ENCODE results near the gene SBF2.

DNA sequence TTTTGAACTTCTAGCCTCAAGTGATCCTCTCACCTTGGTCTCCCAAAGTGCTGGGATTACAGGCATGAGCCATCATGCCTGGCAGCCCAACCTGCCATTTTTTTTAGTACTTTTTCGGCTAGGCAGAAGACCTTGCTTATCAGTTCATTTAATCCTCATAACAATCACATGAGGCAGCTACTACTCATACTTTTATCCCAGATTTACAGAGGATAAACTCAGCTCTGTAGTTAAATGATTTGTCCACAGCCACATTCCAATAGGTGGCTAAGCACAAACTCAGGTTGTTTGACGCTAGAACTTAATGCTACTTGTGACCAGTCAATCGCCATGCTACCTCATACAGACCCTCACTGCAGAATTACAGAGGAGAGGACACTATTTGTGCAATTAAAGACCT lies 28.1 kb downstream of the SBF2 start:
- TF ChIP-seq, protein P1, sequence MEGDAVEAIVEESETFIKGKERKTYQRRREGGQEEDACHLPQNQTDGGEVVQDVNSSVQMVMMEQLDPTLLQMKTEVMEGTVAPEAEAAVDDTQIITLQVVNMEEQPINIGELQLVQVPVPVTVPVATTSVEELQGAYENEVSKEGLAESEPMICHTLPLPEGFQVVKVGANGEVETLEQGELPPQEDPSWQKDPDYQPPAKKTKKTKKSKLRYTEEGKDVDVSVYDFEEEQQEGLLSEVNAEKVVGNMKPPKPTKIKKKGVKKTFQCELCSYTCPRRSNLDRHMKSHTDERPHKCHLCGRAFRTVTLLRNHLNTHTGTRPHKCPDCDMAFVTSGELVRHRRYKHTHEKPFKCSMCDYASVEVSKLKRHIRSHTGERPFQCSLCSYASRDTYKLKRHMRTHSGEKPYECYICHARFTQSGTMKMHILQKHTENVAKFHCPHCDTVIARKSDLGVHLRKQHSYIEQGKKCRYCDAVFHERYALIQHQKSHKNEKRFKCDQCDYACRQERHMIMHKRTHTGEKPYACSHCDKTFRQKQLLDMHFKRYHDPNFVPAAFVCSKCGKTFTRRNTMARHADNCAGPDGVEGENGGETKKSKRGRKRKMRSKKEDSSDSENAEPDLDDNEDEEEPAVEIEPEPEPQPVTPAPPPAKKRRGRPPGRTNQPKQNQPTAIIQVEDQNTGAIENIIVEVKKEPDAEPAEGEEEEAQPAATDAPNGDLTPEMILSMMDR (conservative IDR thresholded peaks at IDR 0.05 in 1 of 2, IDR thresholded peaks at IDR 0.05 in 1 of 2; ENCODE audit: extremely low read depth in 1 of 2, insufficient read depth in 1 of 2, low read depth in 1 of 2, low read length in 2 of 2) = no peak
- no peak for TF ChIP-seq EZH2 (IDR thresholded peaks at IDR 0.05; ENCODE audit: borderline replicate concordance, low read length)

All from mammary epithelial cell (primary cell).